ENCODE measurements around the gene ACTN1.

ACTN1 gene

DNA sequence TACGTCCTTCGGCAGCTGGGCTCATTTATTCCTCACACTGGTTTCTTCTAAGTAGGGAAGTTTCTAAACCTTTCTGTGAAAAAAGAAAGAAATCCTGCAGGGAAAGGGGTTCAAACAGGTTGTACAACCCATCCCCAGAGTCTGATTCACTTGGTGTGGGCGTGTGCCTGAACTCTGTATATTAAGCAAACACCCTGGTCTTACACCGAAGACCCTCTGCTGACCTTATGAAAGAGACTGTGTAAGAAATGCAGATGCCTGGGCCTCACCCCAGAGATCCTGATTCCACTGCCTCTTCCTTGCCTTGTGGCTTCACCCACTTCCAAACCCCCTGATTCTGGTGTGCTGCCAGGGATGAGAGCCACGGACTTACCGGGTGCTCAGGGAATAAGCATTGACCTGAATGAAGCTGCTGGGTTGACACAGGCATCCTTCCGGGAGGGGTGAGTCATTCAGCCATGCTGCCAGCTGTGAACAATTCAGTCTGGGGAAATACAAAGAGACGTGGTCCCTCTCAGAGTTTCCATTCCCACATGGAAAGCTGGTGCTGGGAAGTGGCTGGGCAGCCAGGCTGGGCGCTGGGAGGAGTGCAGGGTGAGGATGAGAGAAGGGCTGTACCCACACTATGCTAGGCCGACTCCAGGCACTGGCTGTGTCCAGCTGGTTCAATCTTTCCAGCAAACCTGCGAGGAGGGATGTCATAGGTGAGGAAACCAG lies 26.5 kb upstream of the ACTN1 start:
- Histone ChIP-seq H3K27me3 (ENCODE audit: control insufficient read depth, insufficient read depth, low read length) (no peaks in the 10 kb centered on the region), H3K36me3 (ENCODE audit: control insufficient read depth, insufficient read depth, low read length) (no peaks in the 10 kb centered on the region), H3K27ac (ENCODE audit: low read depth, low read length) (peak overlapping the region; percentile 46), H3K4me3 (ENCODE audit: low read length) (no peak overlapping the region), H3K4me1 (ENCODE audit: control insufficient read depth, insufficient read depth, low read length) (peaks cover 20% of the 10 kb centered on the region), H3K9ac (ENCODE audit: low read length) (no peak overlapping the region)

GRCh38 chr14:69004731-69005431 lies 25.8 kb upstream of the ACTN1 start:
- H3K9ac ChIP-seq (ENCODE audit: low read length), result no peak overlapping the region
- no peaks in the 10 kb centered on the region for H3K36me3 ChIP-seq (ENCODE audit: control insufficient read depth, insufficient read depth, low read length)
- no peak overlapping the region for H3K27ac ChIP-seq (ENCODE audit: low read depth, low read length)
- H3K4me1 ChIP-seq (ENCODE audit: control insufficient read depth, insufficient read depth, low read length), result peaks cover 20% of the 10 kb centered on the region
- H3K27me3 ChIP-seq (ENCODE audit: control insufficient read depth, insufficient read depth, low read length), result no peaks in the 10 kb centered on the region
- no peak overlapping the region for H3K4me3 ChIP-seq (ENCODE audit: low read length)

DNA sequence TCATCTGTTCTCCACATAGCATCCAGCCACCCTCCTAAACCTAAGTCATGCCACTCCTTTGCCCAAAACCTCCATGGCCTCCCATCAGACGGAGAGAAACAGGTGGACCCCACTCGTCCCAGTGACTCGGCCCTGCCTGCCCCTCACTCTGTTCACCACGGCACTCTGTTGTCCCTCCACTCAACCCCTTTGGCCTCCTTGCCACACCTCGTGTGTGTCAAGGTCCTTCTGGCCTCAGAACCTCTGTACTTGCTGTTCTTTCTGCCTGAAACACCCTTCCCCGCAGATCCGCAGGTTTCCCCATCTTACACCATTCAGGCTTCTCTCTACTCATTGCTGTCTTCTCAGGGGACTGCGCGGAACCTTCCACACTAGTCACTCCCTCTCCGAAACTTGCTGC lies 24.5 kb upstream of the ACTN1 start:
- Histone ChIP-seq H3K27me3 (ENCODE audit: control insufficient read depth, insufficient read depth, low read length) (no peaks in the 10 kb centered on the region), H3K27ac (ENCODE audit: low read depth, low read length) (no peak overlapping the region), H3K9ac (ENCODE audit: low read length) (no peak overlapping the region), H3K4me1 (ENCODE audit: control insufficient read depth, insufficient read depth, low read length) (peaks cover 19% of the 10 kb centered on the region), H3K4me3 (ENCODE audit: low read length) (no peak overlapping the region), H3K36me3 (ENCODE audit: control insufficient read depth, insufficient read depth, low read length) (no peaks in the 10 kb centered on the region)

- H3K27ac ChIP-seq (ENCODE audit: low read depth, low read length), result no peak overlapping the region
- H3K4me3 ChIP-seq (ENCODE audit: low read length), result no peak overlapping the region
- H3K27me3 ChIP-seq (ENCODE audit: control insufficient read depth, insufficient read depth, low read length), result peaks cover 2% of the 10 kb centered on the region
- no peak overlapping the region for H3K9ac ChIP-seq (ENCODE audit: low read length)
- peaks cover 15% of the 10 kb centered on the region for H3K4me1 ChIP-seq (ENCODE audit: control insufficient read depth, insufficient read depth, low read length)
- no peaks in the 10 kb centered on the region for H3K36me3 ChIP-seq (ENCODE audit: control insufficient read depth, insufficient read depth, low read length)
Observed at GRCh38 chr14:69002069-69002468, 23.0 kb upstream of the ACTN1 start.

- no peak overlapping the region for H3K27ac ChIP-seq (ENCODE audit: low read depth, low read length)
- peaks cover 15% of the 10 kb centered on the region for H3K4me1 ChIP-seq (ENCODE audit: control insufficient read depth, insufficient read depth, low read length)
- no peak overlapping the region for H3K4me3 ChIP-seq (ENCODE audit: low read length)
- H3K36me3 ChIP-seq (ENCODE audit: control insufficient read depth, insufficient read depth, low read length), result no peaks in the 10 kb centered on the region
- peaks cover 2% of the 10 kb centered on the region for H3K27me3 ChIP-seq (ENCODE audit: control insufficient read depth, insufficient read depth, low read length)
- H3K9ac ChIP-seq (ENCODE audit: low read length), result no peak overlapping the region
Observed at GRCh38 chr14:69001375-69001774, 22.3 kb upstream of the ACTN1 start.

DNA sequence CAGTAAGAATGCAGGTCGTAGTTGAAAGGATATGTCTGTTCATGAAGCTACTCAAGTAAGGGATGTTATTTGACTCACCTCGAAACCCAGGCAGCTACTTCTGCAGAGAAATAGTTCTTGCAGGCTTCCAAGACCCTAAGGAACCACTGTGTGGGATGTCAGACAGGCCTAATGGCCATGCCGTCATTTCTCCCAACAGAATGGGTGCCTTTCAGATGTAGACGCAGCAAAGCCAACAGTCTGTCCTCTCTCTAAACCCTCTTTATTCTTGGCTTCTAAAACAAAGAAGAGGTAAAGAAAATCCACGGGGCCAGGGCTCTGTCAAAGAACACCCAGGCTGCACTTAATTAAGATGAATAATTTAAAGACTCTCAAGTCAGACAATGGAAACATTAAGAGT lies 19.0 kb upstream of the ACTN1 start:
- H3K27me3 ChIP-seq (ENCODE audit: control insufficient read depth, insufficient read depth, low read length), result peaks cover 5% of the 10 kb centered on the region
- no peak overlapping the region for H3K9ac ChIP-seq (ENCODE audit: low read length)
- no peaks in the 10 kb centered on the region for H3K4me1 ChIP-seq (ENCODE audit: control insufficient read depth, insufficient read depth, low read length)
- no peaks in the 10 kb centered on the region for H3K36me3 ChIP-seq (ENCODE audit: control insufficient read depth, insufficient read depth, low read length)
- no peak overlapping the region for H3K4me3 ChIP-seq (ENCODE audit: low read length)
- no peak overlapping the region for H3K27ac ChIP-seq (ENCODE audit: low read depth, low read length)

GRCh38 chr14:68995731-68996130 lies 16.6 kb upstream of the ACTN1 start:
- no peak overlapping the region for H3K9ac ChIP-seq (ENCODE audit: low read length)
- H3K4me3 ChIP-seq (ENCODE audit: low read length), result no peak overlapping the region
- no peaks in the 10 kb centered on the region for H3K36me3 ChIP-seq (ENCODE audit: control insufficient read depth, insufficient read depth, low read length)
- H3K27me3 ChIP-seq (ENCODE audit: control insufficient read depth, insufficient read depth, low read length), result peaks cover 5% of the 10 kb centered on the region
- H3K27ac ChIP-seq (ENCODE audit: low read depth, low read length), result no peak overlapping the region
- H3K4me1 ChIP-seq (ENCODE audit: control insufficient read depth, insufficient read depth, low read length), result no peaks in the 10 kb centered on the region

- H3K27me3 ChIP-seq (ENCODE audit: control insufficient read depth, insufficient read depth, low read length), result peaks cover 5% of the 10 kb centered on the region
- H3K27ac ChIP-seq (ENCODE audit: low read depth, low read length), result no peak overlapping the region
- no peak overlapping the region for H3K4me3 ChIP-seq (ENCODE audit: low read length)
- no peak overlapping the region for H3K9ac ChIP-seq (ENCODE audit: low read length)
- no peaks in the 10 kb centered on the region for H3K36me3 ChIP-seq (ENCODE audit: control insufficient read depth, insufficient read depth, low read length)
- no peaks in the 10 kb centered on the region for H3K4me1 ChIP-seq (ENCODE audit: control insufficient read depth, insufficient read depth, low read length)
Observed at GRCh38 chr14:68994056-68994455, 15.0 kb upstream of the ACTN1 start.

GRCh38 chr14:68987653-68988036 lies 8.5 kb upstream of the ACTN1 start:
- Histone ChIP-seq H3K36me3 (ENCODE audit: control insufficient read depth, insufficient read depth, low read length) (no peaks in the 10 kb centered on the region), H3K4me3 (ENCODE audit: low read length) (no peak overlapping the region), H3K27ac (ENCODE audit: low read depth, low read length) (no peak overlapping the region), H3K4me1 (ENCODE audit: control insufficient read depth, insufficient read depth, low read length) (peaks cover 7% of the 10 kb centered on the region), H3K9ac (ENCODE audit: low read length) (no peak overlapping the region), H3K27me3 (ENCODE audit: control insufficient read depth, insufficient read depth, low read length) (no peaks in the 10 kb centered on the region)

DNA sequence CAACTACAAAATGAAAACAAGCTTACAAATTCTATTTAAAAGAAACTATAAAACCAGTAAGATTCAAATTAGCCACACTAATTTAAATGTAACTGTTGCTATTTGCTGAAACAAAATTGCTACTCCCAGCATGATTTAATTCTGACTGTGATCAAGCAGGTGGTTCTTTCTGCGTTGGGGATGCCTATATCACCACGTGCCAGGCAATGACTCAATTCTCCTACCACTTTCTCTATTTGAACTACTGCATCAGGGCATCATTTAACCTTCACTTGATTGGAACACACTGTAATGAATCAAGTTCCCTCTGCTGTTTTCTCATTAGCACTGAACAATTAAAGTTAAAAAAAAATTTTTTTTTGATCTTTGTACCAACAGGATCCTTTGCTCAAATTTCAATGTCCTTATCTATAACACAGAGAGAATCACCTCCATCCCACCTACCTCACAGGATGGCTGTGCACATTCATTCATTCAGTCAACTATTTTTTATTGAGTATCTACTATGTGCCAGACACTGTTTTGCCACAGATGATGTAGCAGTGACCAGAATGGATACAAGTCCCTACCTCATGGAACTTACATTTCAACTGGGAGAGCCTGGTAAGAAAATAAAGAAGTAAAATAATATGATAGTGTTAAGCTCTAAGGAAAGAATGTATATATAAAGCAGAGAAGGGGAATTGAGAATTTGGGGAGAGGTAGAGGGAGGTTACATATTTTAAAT lies 8.0 kb upstream of the ACTN1 start:
- Histone ChIP-seq H3K27ac (ENCODE audit: low read depth, low read length) (no peak overlapping the region), H3K9ac (ENCODE audit: low read length) (no peak overlapping the region), H3K4me1 (ENCODE audit: control insufficient read depth, insufficient read depth, low read length) (peaks cover 7% of the 10 kb centered on the region)

DNA sequence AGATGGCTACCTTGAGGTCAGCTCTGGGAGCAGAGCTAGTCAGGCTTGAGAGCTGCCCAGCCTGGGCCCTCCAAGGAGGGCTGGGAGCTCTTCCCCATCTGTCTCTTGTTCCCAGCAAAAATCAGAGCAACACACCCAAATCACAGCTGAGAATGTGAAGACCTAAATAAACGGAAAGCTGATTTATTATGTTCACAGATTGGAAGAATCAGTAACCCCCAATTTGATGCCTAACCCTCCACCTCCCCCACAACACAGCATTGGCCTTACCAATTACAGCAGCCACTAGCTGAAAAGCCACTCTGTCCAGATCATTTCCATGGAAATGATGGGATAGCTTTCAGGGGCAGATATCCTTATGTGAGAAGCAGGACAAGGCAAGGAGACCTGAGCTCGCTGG lies 7.1 kb upstream of the ACTN1 start:
- H3K4me3 ChIP-seq (ENCODE audit: low read length), result no peak overlapping the region
- no peak overlapping the region for H3K27ac ChIP-seq (ENCODE audit: low read depth, low read length)
- H3K27me3 ChIP-seq (ENCODE audit: control insufficient read depth, insufficient read depth, low read length), result no peaks in the 10 kb centered on the region
- H3K4me1 ChIP-seq (ENCODE audit: control insufficient read depth, insufficient read depth, low read length), result peaks cover 12% of the 10 kb centered on the region
- no peak overlapping the region for H3K9ac ChIP-seq (ENCODE audit: low read length)
- no peaks in the 10 kb centered on the region for H3K36me3 ChIP-seq (ENCODE audit: control insufficient read depth, insufficient read depth, low read length)

More for the DNA sequence above, 8.0 kb upstream of the ACTN1 start:
- H3K4me3 ChIP-seq (ENCODE audit: low read length), result no peak overlapping the region
- H3K36me3 ChIP-seq (ENCODE audit: control insufficient read depth, insufficient read depth, low read length), result no peaks in the 10 kb centered on the region
- no peaks in the 10 kb centered on the region for H3K27me3 ChIP-seq (ENCODE audit: control insufficient read depth, insufficient read depth, low read length)

- H3K27ac ChIP-seq (ENCODE audit: low read depth, low read length), result no peak overlapping the region
- H3K4me3 ChIP-seq (ENCODE audit: low read length), result no peak overlapping the region
- peaks cover 17% of the 10 kb centered on the region for H3K4me1 ChIP-seq (ENCODE audit: control insufficient read depth, insufficient read depth, low read length)
- H3K36me3 ChIP-seq (ENCODE audit: control insufficient read depth, insufficient read depth, low read length), result no peaks in the 10 kb centered on the region
- H3K9ac ChIP-seq (ENCODE audit: low read length), result no peak overlapping the region
- H3K27me3 ChIP-seq (ENCODE audit: control insufficient read depth, insufficient read depth, low read length), result no peaks in the 10 kb centered on the region
Observed at GRCh38 chr14:68984686-68985085, 5.6 kb upstream of the ACTN1 start.
